NB4 (cell line): ENCODE data around the gene PCNX3.
A peak's percentile ranks its signal among the peaks of the same experiment; 100 is the strongest.
"Not testable (repeated sequence)": the region's sequence is repeated elsewhere in the genome, so short reads cannot be mapped to it uniquely, and the experiment has no call there.

Experiments used
- DNase-seq: peaks from one replicate; pipeline ENCODE4 v3.0.0; 2010; ENCODE audit warnings: low read depth
- H3K4me3 ChIP-seq: one replicate; pipeline ENCODE4 v1.5.1; 2011; ENCODE audit warnings: mild to moderate bottlenecking, low read depth, low read length, moderate library complexity
- MYC ChIP-seq: IDR thresholded peaks from 2 replicates; pipeline ENCODE4 v1.6.1; 2011; ENCODE audit warnings: low read depth, low read length
- POLR2A ChIP-seq: IDR thresholded peaks from 2 replicates; pipeline ENCODE4 v1.6.1; 2011; ENCODE audit warnings: mild to moderate bottlenecking; ENCODE audit not compliant: insufficient read length; ENCODE audit errors: extremely low read depth
- TF ChIP-seq, protein P1 (sequence below): IDR thresholded peaks from 2 replicates; pipeline ENCODE4 v1.6.1; 2011; ENCODE audit warnings: low read depth, low read length
- TF ChIP-seq, protein P2 (sequence below): IDR thresholded peaks from one replicate; pipeline ENCODE4 v1.5.1; 2012; ENCODE audit warnings: low read depth, low read length

Gene PCNX3

DNA sequence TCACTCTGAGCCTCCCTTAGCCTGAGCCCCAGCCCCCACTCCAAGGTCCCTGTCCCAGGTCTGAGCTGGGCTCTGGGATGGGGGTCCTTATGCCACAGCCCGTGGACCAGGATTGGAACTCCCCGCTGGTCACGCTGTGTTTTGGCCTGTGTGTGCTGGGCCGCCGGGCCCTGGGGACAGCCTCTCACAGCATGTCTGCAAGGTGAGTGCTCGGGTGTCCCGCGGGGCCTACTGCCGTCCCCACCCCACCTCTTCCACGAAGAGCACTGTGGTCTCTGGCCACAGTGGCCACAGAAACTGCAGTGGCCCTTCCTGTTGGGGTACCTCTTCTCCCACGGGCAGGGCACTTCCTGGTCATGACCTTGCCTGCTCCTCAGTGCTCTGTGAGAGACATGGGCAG, 18.9 kb downstream of the PCNX3 start:
- no peak for TF ChIP-seq MYC
- TF ChIP-seq, protein P1, sequence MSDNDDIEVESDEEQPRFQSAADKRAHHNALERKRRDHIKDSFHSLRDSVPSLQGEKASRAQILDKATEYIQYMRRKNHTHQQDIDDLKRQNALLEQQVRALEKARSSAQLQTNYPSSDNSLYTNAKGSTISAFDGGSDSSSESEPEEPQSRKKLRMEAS = no peak
- no peak for TF ChIP-seq POLR2A
- TF ChIP-seq, protein P2, sequence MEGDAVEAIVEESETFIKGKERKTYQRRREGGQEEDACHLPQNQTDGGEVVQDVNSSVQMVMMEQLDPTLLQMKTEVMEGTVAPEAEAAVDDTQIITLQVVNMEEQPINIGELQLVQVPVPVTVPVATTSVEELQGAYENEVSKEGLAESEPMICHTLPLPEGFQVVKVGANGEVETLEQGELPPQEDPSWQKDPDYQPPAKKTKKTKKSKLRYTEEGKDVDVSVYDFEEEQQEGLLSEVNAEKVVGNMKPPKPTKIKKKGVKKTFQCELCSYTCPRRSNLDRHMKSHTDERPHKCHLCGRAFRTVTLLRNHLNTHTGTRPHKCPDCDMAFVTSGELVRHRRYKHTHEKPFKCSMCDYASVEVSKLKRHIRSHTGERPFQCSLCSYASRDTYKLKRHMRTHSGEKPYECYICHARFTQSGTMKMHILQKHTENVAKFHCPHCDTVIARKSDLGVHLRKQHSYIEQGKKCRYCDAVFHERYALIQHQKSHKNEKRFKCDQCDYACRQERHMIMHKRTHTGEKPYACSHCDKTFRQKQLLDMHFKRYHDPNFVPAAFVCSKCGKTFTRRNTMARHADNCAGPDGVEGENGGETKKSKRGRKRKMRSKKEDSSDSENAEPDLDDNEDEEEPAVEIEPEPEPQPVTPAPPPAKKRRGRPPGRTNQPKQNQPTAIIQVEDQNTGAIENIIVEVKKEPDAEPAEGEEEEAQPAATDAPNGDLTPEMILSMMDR = no peak
- DNase-seq = no peak
- no peak overlapping the region for H3K4me3 ChIP-seq

DNA sequence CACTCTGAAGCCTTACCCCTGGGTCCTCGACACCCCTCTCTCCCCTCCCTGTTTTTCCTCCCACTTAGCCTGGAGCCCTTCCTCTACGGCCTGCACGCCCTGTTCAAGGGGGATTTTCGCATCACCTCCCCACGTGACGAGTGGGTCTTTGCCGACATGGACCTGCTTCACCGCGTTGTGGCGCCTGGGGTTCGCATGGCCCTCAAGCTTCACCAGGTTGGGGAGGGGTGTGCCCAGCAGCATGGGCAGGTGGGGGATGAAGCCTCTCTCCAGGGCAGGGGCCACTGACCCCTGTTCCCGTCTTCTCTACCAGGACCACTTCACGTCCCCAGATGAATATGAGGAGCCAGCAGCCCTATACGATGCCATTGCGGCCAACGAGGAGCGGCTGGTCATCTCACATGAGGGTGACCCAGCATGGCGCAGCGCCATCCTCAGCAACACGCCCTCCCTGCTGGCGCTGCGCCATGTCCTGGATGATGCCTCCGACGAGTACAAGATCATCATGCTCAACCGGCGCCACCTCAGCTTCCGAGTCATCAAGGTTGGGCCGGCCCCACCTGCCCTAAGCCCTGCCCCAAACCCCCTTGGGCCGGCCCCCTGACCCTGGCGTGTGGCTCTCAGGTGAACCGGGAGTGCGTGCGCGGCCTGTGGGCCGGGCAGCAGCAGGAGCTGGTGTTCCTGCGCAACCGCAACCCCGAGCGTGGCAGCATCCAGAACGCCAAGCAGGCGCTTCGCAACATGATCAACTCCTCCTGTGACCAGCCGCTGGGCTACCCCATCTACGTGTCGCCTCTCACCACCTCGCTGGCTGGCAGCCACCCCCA, 19.5 kb downstream of the PCNX3 start:
- TF ChIP-seq, protein P2 = no peak
- TF ChIP-seq MYC (no peak), POLR2A (no peak)
- TF ChIP-seq, protein P1 = no peak
- no peak for DNase-seq
- H3K4me3 ChIP-seq = no peak overlapping the region

DNA sequence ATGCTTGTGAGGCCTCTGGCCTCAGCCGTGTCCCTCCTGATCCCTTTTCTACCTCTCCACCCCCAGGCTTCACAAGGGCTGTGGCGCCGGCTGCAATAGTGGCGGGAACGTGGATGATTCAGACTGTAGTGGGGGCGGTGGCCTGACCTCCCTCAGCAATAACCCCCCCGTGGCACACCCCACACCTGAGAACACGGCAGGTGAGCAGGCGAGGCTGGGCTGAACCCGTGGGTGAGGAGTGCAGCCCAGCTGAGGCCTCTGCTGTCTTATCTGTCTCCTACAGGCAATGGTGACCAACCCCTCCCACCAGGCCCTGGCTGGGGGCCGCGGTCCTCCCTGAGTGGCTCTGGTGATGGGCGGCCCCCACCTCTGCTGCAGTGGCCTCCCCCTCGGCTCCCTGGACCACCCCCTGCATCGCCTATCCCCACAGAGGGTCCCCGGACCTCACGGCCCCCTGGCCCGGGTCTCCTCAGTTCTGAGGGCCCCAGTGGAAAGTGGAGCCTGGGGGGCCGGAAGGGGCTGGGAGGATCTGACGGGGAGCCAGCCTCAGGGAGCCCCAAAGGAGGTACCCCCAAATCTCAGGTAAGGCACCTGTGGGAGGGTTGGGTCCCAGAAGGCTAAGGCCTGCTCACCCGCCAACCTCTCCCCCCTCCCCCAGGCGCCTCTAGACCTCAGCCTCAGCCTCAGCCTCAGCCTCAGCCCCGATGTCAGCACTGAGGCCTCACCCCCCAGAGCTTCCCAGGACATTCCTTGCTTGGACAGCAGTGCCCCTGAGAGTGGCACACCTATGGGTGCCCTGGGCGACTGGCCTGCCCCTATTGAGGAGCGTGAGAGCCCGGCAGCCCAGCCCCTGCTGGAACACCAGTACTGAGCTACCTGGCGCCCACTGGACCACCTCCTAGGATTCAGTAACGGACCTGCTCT, 20.8 kb downstream of the PCNX3 start:
- TF ChIP-seq, protein P1 = no peak
- TF ChIP-seq, protein P2 = no peak
- TF ChIP-seq POLR2A (no peak), MYC (no peak)
- H3K4me3 ChIP-seq = no peak overlapping the region
- DNase-seq = no peak

DNA sequence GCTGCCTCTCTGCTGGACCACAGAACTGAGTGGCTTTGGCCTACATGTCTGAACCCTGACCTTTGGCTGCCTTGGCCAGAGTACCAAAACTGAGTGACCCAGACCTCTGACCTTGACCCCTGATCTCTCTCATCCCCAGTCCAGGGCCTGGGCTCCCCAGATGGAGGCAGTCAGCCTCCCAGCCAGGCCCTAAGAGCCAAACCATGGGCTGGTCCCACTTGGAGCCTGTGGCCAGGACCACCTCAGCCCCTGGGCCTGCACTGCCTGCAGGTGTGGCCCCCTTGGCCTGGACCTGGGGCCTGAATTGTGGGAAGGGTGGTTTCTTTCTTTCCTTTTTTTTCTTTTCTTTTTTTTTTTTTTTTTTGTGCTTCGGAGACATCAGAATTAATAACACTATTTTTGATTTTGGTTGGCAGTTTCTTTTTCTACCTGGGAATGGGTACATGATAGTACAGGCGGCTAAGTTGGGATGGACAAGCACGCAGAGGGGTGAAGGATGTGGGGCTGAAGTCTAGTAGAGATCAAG, 21.5 kb downstream of the PCNX3 start:
- TF ChIP-seq, protein P2 = no peak
- no peak for TF ChIP-seq POLR2A
- no peak for TF ChIP-seq MYC
- TF ChIP-seq, protein P1 = no peak
- peak overlapping the region; percentile 41 for H3K4me3 ChIP-seq
- DNase-seq = no peak

DNA sequence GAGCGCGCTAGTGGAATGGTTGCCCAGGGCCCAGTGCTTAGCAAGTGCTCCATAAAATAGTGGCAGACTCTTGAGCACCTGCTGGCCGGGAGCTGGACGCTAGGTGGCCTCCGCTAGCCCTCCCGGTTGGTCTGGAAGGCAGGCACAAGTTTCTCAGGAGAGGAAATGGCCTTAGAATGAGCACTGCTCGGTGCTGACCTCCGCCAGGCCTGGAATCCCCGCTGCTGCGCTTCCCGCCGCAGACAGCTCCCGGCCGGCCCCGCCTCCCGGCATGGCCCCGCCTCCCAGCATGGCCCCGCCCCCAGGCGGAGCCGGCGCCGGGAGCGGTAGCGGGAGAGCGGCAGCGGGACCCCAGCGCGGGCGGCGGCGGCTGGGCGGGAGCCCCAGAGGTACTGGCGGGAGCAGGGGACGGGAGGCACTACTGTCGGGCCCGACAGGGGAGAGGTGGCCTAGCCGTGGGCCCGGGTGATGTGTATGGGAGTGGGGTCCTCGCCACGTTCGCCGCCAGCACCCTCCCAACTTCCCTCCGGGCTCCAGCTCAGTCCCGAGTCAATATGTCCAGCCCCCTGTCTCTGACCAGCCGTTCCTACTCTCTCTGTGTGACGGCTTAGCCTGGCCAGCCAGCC, 22.3 kb downstream of the PCNX3 start, which contains the start of gene SIPA1:
Gene SIPA1, plus strand, starts transcription at position 308 of the 626 bp plus-strand sequence. CDS start 2,821 bp downstream, outside the sequence.
- peak within 1 kb of the TSS; percentile 69 for H3K4me3 ChIP-seq
- TF ChIP-seq MYC (peak; percentile 83), POLR2A (peak; percentile 64)
- TF ChIP-seq, protein P2 = peak; percentile 33
- TF ChIP-seq, protein P1 = peak; percentile 68
- peak; percentile 89 for DNase-seq

DNA sequence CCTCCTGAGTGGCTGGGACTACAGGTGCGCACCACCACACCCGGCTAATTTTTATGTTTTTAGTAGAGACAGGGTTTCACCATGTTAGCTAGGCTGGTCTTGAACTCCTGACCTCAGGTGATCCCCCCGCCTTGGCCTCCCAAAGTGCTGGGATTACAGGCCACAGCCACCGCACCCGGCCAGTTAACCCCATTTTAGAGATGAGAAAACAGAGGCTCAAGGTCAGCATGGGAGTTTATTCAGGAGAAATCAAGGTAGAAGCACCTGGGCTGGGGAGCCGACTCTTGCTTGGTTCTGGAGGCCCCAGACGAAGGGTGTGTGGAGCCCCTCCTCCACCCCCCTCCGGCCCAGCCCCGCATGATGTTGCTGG, 23.6 kb downstream of the PCNX3 start:
- not testable (repeated sequence) for DNase-seq, H3K4me3 ChIP-seq
